ENCODE measurements around the gene AKAP9. TPM values are rescaled to one million over a fixed set of nuclear protein-coding genes. Genes with fewer than 3 reads are reported as not detected.

AKAP9 gene
- total and polyA plus RNA-seq, 4 donors, result 14.6 to 97.7 (median 57.0) TPM

GRCh38 chr7:91894781-91895480 is 45.7 kb upstream of the AKAP9 start:
- Histone ChIP-seq H3K9ac (ENCODE audit: low read depth in 1 of 2, low read length in 2 of 2) (no peak overlapping the region), H3K4me3 (ENCODE audit: low read depth in 1 of 3, low read length in 3 of 3) (no peak overlapping the region), H3K36me3 (ENCODE audit: control insufficient read depth in 4 of 4, insufficient read depth in 3 of 4, low read depth in 1 of 4, low read length in 3 of 4) (no peaks in the 10 kb centered on the region), H3K9me3 (ENCODE audit: control insufficient read depth in 4 of 4, low read length in 3 of 4) (no peaks in the 10 kb centered on the region), H3K27me3 (ENCODE audit: control insufficient read depth in 4 of 4, insufficient read depth in 4 of 4, low read length in 3 of 4) (no peaks in the 10 kb centered on the region), H3K27ac (ENCODE audit: low read depth in 1 of 2, low read length in 2 of 2) (no peak overlapping the region), H3K4me1 (ENCODE audit: control insufficient read depth in 4 of 4, insufficient read depth in 4 of 4, low read length in 3 of 4) (no peaks in the 10 kb centered on the region)
- TF ChIP-seq FOXA2 (IDR thresholded peaks at IDR 0.05), result no peak
- TF ChIP-seq, protein P1, sequence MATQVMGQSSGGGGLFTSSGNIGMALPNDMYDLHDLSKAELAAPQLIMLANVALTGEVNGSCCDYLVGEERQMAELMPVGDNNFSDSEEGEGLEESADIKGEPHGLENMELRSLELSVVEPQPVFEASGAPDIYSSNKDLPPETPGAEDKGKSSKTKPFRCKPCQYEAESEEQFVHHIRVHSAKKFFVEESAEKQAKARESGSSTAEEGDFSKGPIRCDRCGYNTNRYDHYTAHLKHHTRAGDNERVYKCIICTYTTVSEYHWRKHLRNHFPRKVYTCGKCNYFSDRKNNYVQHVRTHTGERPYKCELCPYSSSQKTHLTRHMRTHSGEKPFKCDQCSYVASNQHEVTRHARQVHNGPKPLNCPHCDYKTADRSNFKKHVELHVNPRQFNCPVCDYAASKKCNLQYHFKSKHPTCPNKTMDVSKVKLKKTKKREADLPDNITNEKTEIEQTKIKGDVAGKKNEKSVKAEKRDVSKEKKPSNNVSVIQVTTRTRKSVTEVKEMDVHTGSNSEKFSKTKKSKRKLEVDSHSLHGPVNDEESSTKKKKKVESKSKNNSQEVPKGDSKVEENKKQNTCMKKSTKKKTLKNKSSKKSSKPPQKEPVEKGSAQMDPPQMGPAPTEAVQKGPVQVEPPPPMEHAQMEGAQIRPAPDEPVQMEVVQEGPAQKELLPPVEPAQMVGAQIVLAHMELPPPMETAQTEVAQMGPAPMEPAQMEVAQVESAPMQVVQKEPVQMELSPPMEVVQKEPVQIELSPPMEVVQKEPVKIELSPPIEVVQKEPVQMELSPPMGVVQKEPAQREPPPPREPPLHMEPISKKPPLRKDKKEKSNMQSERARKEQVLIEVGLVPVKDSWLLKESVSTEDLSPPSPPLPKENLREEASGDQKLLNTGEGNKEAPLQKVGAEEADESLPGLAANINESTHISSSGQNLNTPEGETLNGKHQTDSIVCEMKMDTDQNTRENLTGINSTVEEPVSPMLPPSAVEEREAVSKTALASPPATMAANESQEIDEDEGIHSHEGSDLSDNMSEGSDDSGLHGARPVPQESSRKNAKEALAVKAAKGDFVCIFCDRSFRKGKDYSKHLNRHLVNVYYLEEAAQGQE (IDR thresholded peaks at IDR 0.05), result no peak
- TF ChIP-seq RAD21 (IDR thresholded peaks at IDR 0.05), result no peak
- TF ChIP-seq, protein P2, sequence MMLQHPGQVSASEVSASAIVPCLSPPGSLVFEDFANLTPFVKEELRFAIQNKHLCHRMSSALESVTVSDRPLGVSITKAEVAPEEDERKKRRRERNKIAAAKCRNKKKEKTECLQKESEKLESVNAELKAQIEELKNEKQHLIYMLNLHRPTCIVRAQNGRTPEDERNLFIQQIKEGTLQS (IDR thresholded peaks at IDR 0.05), result no peak
- TF ChIP-seq CTCF (IDR thresholded peaks at IDR 0.05; ENCODE audit: low read depth, low read length, missing input control), result no peak
- TF ChIP-seq YY1 (IDR thresholded peaks at IDR 0.05), result no peak
- TF ChIP-seq TAF1 (conservative IDR thresholded peaks at IDR 0.05), result no peak
- TF ChIP-seq HNF4A (conservative IDR thresholded peaks at IDR 0.05), result no peak
- no peak for TF ChIP-seq SP1 (IDR thresholded peaks at IDR 0.05)
- TF ChIP-seq, protein P3, sequence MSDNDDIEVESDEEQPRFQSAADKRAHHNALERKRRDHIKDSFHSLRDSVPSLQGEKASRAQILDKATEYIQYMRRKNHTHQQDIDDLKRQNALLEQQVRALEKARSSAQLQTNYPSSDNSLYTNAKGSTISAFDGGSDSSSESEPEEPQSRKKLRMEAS (IDR thresholded peaks at IDR 0.05), result no peak
- 73% methylated on average over 1 of the region's 1 CpG for WGBS
- DNase-seq (ENCODE audit: low spot score), result no peak

- H3K36me3 ChIP-seq (ENCODE audit: control insufficient read depth in 4 of 4, insufficient read depth in 3 of 4, low read depth in 1 of 4, low read length in 3 of 4), result no peaks in the 10 kb centered on the region
- H3K4me1 ChIP-seq (ENCODE audit: control insufficient read depth in 4 of 4, insufficient read depth in 4 of 4, low read length in 3 of 4), result no peaks in the 10 kb centered on the region
- no peak overlapping the region for H3K9ac ChIP-seq (ENCODE audit: low read depth in 1 of 2, low read length in 2 of 2)
- no peak overlapping the region for H3K4me3 ChIP-seq (ENCODE audit: low read depth in 1 of 3, low read length in 3 of 3)
- H3K27me3 ChIP-seq (ENCODE audit: control insufficient read depth in 4 of 4, insufficient read depth in 4 of 4, low read length in 3 of 4), result no peaks in the 10 kb centered on the region
- DNase-seq (ENCODE audit: low spot score), result no peak
- WGBS, result 75% methylated on average over 10 of the region's 10 CpGs
- TF ChIP-seq FOXA1 (IDR thresholded peaks at IDR 0.05) (no peak), CTCF (IDR thresholded peaks at IDR 0.05; ENCODE audit: low read depth, low read length, missing input control) (no peak), HNF4G (IDR thresholded peaks at IDR 0.05) (no peak)
- TF ChIP-seq, protein P1 (IDR thresholded peaks at IDR 0.05), result no peak
- TF ChIP-seq, protein P3 (IDR thresholded peaks at IDR 0.05), result no peak
- no peak overlapping the region for H3K27ac ChIP-seq (ENCODE audit: low read depth in 1 of 2, low read length in 2 of 2)
- no peaks in the 10 kb centered on the region for H3K9me3 ChIP-seq (ENCODE audit: control insufficient read depth in 4 of 4, low read length in 3 of 4)
These were observed 42.2 kb upstream of the AKAP9 start for GRCh38 chr7:91898240-91898992.
